ENCODE data around the gene ZXDC. TPM values are rescaled to one million over a fixed set of nuclear protein-coding genes. Genes with fewer than 3 reads are reported as not detected.

The ZXDC gene
- total RNA-seq, 6 experiments from 2014 or later = 11.7 to 14.2 (median 13.5) TPM

DNA sequence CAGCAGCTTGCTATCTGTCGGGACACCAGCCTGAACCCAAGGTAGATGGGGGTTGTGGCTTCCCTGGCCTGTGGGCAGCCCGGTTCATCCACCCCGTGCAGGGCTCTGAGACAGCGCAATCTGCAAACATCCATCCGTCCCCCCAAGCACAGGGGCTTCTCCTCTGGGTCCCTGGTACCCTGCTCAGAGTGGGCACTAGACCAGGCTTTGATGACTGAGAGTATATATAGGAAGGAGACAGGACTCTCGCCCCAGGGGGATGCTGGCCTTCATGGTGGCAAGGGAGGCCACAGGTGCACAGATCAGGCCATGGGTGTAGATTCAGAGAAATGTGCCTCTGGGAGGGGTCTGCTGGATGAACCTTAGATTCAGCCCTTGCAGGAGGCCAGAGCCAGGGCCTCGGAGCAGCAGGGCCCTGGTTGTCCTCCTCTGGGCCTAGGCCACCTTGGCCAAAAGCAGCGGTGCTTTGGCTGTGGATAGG, 40.7 kb downstream of the ZXDC start:
- Mint-ChIP-seq H3K27me3 (ENCODE audit: insufficient read depth) (no peaks in the 10 kb centered on the region; the same call in 1 of the 2 replicates), H3K27ac (no peak overlapping the region), H3K9me3 (no peaks in the 10 kb centered on the region), H3K4me1 (ENCODE audit: low read depth) (peaks cover 6% of the 10 kb centered on the region), H3K4me3 (no peak overlapping the region), H3K36me3 (ENCODE audit: low read depth) (peaks cover 9% of the 10 kb centered on the region; the same call in 1 of the 2 replicates)
- TF ChIP-seq, protein P1, sequence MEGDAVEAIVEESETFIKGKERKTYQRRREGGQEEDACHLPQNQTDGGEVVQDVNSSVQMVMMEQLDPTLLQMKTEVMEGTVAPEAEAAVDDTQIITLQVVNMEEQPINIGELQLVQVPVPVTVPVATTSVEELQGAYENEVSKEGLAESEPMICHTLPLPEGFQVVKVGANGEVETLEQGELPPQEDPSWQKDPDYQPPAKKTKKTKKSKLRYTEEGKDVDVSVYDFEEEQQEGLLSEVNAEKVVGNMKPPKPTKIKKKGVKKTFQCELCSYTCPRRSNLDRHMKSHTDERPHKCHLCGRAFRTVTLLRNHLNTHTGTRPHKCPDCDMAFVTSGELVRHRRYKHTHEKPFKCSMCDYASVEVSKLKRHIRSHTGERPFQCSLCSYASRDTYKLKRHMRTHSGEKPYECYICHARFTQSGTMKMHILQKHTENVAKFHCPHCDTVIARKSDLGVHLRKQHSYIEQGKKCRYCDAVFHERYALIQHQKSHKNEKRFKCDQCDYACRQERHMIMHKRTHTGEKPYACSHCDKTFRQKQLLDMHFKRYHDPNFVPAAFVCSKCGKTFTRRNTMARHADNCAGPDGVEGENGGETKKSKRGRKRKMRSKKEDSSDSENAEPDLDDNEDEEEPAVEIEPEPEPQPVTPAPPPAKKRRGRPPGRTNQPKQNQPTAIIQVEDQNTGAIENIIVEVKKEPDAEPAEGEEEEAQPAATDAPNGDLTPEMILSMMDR (IDR thresholded peaks at IDR 0.05) = no peak
- no peak for DNase-seq

DNA sequence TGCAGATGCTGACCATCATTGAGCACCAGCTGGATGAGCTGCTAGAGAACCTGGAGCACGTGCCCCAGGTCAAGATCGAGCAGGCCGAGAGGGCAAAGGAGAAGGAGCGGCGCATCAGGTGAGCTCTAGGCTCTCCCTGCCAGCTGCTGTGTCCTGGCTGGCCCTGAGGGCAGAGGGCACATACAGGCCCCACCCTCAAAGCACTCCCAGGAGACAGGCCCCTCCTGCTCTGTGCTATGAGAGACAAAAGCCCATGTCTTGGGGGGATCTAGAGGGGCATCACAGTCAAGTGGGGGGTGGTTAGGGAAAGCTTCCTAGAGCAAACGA, 41.5 kb downstream of the ZXDC start:
- TF ChIP-seq, protein P1 (IDR thresholded peaks at IDR 0.05) = no peak
- peaks cover 6% of the 10 kb centered on the region for H3K4me1 Mint-ChIP-seq (ENCODE audit: low read depth)
- no peaks in the 10 kb centered on the region for H3K9me3 Mint-ChIP-seq
- no peak overlapping the region for H3K27ac Mint-ChIP-seq
- H3K4me3 Mint-ChIP-seq = no peak overlapping the region
- no peak for DNase-seq
- H3K27me3 Mint-ChIP-seq (ENCODE audit: insufficient read depth) = no peaks in the 10 kb centered on the region; the same call in 1 of the 2 replicates
- peaks cover 9% of the 10 kb centered on the region; the same call in 1 of the 2 replicates for H3K36me3 Mint-ChIP-seq (ENCODE audit: low read depth)

GRCh38 chr3:126433496-126434263, 42.0 kb downstream of the ZXDC start:
- DNase-seq = no peak
- Mint-ChIP-seq H3K27me3 (ENCODE audit: insufficient read depth) (no peaks in the 10 kb centered on the region; the same call in 1 of the 2 replicates), H3K27ac (no peak overlapping the region), H3K9me3 (no peaks in the 10 kb centered on the region), H3K36me3 (ENCODE audit: low read depth) (peaks cover 9% of the 10 kb centered on the region; the same call in 1 of the 2 replicates), H3K4me3 (no peak overlapping the region), H3K4me1 (ENCODE audit: low read depth) (peaks cover 6% of the 10 kb centered on the region)
- TF ChIP-seq, protein P1 (IDR thresholded peaks at IDR 0.05) = no peak

DNA sequence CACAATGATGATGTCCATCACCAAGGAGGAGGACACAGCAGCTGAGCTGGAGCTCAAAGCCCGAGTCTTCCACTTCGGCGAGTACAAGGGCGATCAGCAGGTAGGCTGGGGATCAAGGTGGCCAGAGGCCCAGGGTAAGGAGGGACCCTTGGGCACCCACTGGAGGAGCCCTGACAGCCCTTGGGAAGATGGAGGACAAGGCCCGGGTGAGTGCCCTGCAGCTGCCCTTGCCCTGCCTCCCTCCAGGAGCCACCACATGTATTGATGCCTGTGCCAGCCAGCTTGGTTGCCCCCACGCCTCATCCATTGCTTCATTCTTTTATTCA, 42.6 kb downstream of the ZXDC start:
- no peaks in the 10 kb centered on the region for H3K9me3 Mint-ChIP-seq
- no peak overlapping the region for H3K27ac Mint-ChIP-seq
- H3K36me3 Mint-ChIP-seq (ENCODE audit: low read depth) = peaks cover 9% of the 10 kb centered on the region; the same call in 1 of the 2 replicates
- peaks cover 6% of the 10 kb centered on the region for H3K4me1 Mint-ChIP-seq (ENCODE audit: low read depth)
- TF ChIP-seq, protein P1 (IDR thresholded peaks at IDR 0.05) = no peak
- H3K27me3 Mint-ChIP-seq (ENCODE audit: insufficient read depth) = no peaks in the 10 kb centered on the region; the same call in 1 of the 2 replicates
- no peak for DNase-seq
- H3K4me3 Mint-ChIP-seq = no peak overlapping the region

- Mint-ChIP-seq H3K36me3 (ENCODE audit: low read depth) (peaks cover 6% of the 10 kb centered on the region; the same call in 1 of the 2 replicates), H3K4me3 (no peak overlapping the region), H3K4me1 (ENCODE audit: low read depth) (peaks cover 6% of the 10 kb centered on the region), H3K27ac (no peak overlapping the region), H3K27me3 (ENCODE audit: insufficient read depth) (no peaks in the 10 kb centered on the region; the same call in 1 of the 2 replicates), H3K9me3 (0 out of 2 replicates have a peak, but pooled peaks cover 5% of the 10 kb centered on the region)
- DNase-seq = peak; percentile 38
- TF ChIP-seq, protein P1 (IDR thresholded peaks at IDR 0.05) = no peak
Observed at GRCh38 chr3:126432361-126433104, 43.2 kb downstream of the ZXDC start.
